HUDEP-2 (cell line): ENCODE data around the gene TMEM86B.

Experiments
- DNase-seq, 76 experiments: peaks; one replicate each; lab custom pipeline; 2025; ENCODE audit not compliant: unreplicated experiment in 76 of 76; lab: John Stamatoyannopoulos, UW

TMEM86B gene

GRCh38 chr19:55244004-55244680, 15.6 kb upstream of the TMEM86B start:
- no peak for DNase-seq

GRCh38 chr19:55242517-55242916, 14.0 kb upstream of the TMEM86B start:
- DNase-seq = no peak

GRCh38 chr19:55241935-55242464, 13.4 kb upstream of the TMEM86B start:
- DNase-seq = no peak

- DNase-seq = no peak
Measured at GRCh38 chr19:55241143-55241934, 12.8 kb upstream of the TMEM86B start.

GRCh38 chr19:55240713-55241020, 12.1 kb upstream of the TMEM86B start:
- DNase-seq = no peak

- no peak for DNase-seq
Measured at GRCh38 chr19:55239004-55239403, 10.4 kb upstream of the TMEM86B start.

- DNase-seq = no peak
Measured at GRCh38 chr19:55238030-55238429, 9.5 kb upstream of the TMEM86B start.

GRCh38 chr19:55232986-55233385, 4.4 kb upstream of the TMEM86B start:
- DNase-seq = no peak

- DNase-seq = no peak
Measured at GRCh38 chr19:55232286-55232602, 3.7 kb upstream of the TMEM86B start.

GRCh38 chr19:55231391-55232285, 3.1 kb upstream of the TMEM86B start:
- DNase-seq = no peak

- no peak for DNase-seq
Measured at GRCh38 chr19:55230780-55231179, 2.2 kb upstream of the TMEM86B start.

- no peak for DNase-seq
Measured at GRCh38 chr19:55230329-55230728, 1.8 kb upstream of the TMEM86B start.

- DNase-seq = no peak
Measured at GRCh38 chr19:55229789-55230182, 1.2 kb upstream of the TMEM86B start.

GRCh38 chr19:55229145-55229788, 704 bp upstream of the TMEM86B start:
- DNase-seq = peak in 1 of 76 experiments; percentile 52

- no peak for DNase-seq
Measured at GRCh38 chr19:55228015-55228391, 560 bp downstream of the TMEM86B start.

GRCh38 chr19:55227241-55228014, 1.1 kb downstream of the TMEM86B start:
- DNase-seq = peak in 2 of 76 experiments; percentile 19 to 22

GRCh38 chr19:55226788-55227187, 1.8 kb downstream of the TMEM86B start:
- DNase-seq = no peak

GRCh38 chr19:55226273-55226672, 2.3 kb downstream of the TMEM86B start:
- no peak for DNase-seq

- DNase-seq = peak in 1 of 76 experiments; percentile 13
Measured at GRCh38 chr19:55225415-55225958, 3.1 kb downstream of the TMEM86B start.
